Mesothelial cell of epicardium (in vitro differentiated cells): ENCODE data around the gene P4HA1. TPM values are rescaled to one million over a fixed set of nuclear protein-coding genes. Genes with fewer than 3 reads are reported as not detected.
A peak's percentile ranks its signal among the peaks of the same experiment; 100 is the strongest.
"Not testable (repeated sequence)": the region's sequence is repeated elsewhere in the genome, so short reads cannot be mapped to it uniquely, and the experiment has no call there.

Experiments
- DNase-seq, 2 experiments: peaks; one replicate each; pipeline ENCODE4 v3.0.0; 2021; ENCODE audit warnings: low spot score in 2 of 2; ENCODE audit not compliant: unreplicated experiment in 2 of 2
- H3K27ac Mint-ChIP-seq: 2 replicates; pipeline ENCODE4 v1.8.0; 2021; ENCODE audit warnings: mixed read lengths
- H3K27me3 Mint-ChIP-seq: 2 replicates; pipeline ENCODE4 v1.8.0; 2021; ENCODE audit warnings: low read depth, mixed read lengths
- H3K36me3 Mint-ChIP-seq: 2 replicates; pipeline ENCODE4 v1.8.0; 2021; ENCODE audit warnings: mixed read lengths
- H3K4me1 Mint-ChIP-seq: 2 replicates; pipeline ENCODE4 v1.8.0; 2021; ENCODE audit warnings: mixed read lengths
- H3K4me3 Mint-ChIP-seq: 2 replicates; pipeline ENCODE4 v1.8.0; 2021; ENCODE audit warnings: mild to moderate bottlenecking, moderate library complexity, mixed read lengths
- H3K9me3 Mint-ChIP-seq: 2 replicates; pipeline ENCODE4 v1.8.0; 2021; ENCODE audit warnings: mixed read lengths
- CTCF ChIP-seq: fragments of 200-600 bp; sonication (generic); IDR thresholded peaks from one replicate; pipeline ENCODE4 v1.5.0; 2021; ENCODE audit warnings: antibody characterized with exemption; ENCODE audit not compliant: unreplicated experiment
- total RNA-seq: library from RNA; stranded (reverse); gene quantifications from 3 replicates; pipeline ENCODE4 v1.2.1, GENCODE V29; 2021

P4HA1 gene
- total RNA-seq, 1 donor from 2014 or later, result 105 TPM

- TF ChIP-seq CTCF, result no peak
- Mint-ChIP-seq H3K9me3 (no peaks in the 10 kb centered on the region), H3K27me3 (no peaks in the 10 kb centered on the region), H3K4me1 (no peaks in the 10 kb centered on the region), H3K27ac (peak overlapping the region; percentile 24), H3K4me3 (no peak overlapping the region), H3K36me3 (peaks cover 7% of the 10 kb centered on the region)
- DNase-seq, result no peak
Measured at GRCh38 chr10:73117976-73118743, 21.5 kb upstream of the P4HA1 start.

GRCh38 chr10:73116017-73116416, 19.4 kb upstream of the P4HA1 start:
- peaks cover 4% of the 10 kb centered on the region for H3K4me1 Mint-ChIP-seq
- no peak for TF ChIP-seq CTCF
- no peaks in the 10 kb centered on the region for H3K9me3 Mint-ChIP-seq
- no peak for DNase-seq
- H3K4me3 Mint-ChIP-seq, result no peak overlapping the region
- no peak overlapping the region for H3K27ac Mint-ChIP-seq
- peaks cover 7% of the 10 kb centered on the region for H3K36me3 Mint-ChIP-seq
- H3K27me3 Mint-ChIP-seq, result no peaks in the 10 kb centered on the region

- H3K9me3 Mint-ChIP-seq, result peaks cover 3% of the 10 kb centered on the region
- no peak for TF ChIP-seq CTCF
- no peak overlapping the region for H3K4me3 Mint-ChIP-seq
- no peaks in the 10 kb centered on the region for H3K27me3 Mint-ChIP-seq
- peaks cover 13% of the 10 kb centered on the region for H3K36me3 Mint-ChIP-seq
- peaks cover 6% of the 10 kb centered on the region for H3K4me1 Mint-ChIP-seq
- no peak overlapping the region for H3K27ac Mint-ChIP-seq
- no peak for DNase-seq
Measured at GRCh38 chr10:73113551-73113950, 16.9 kb upstream of the P4HA1 start.

- H3K9me3 Mint-ChIP-seq, H3K27me3 Mint-ChIP-seq, DNase-seq, H3K4me1 Mint-ChIP-seq, H3K4me3 Mint-ChIP-seq: not testable (repeated sequence)
- H3K27ac Mint-ChIP-seq, result peak overlapping the region; percentile 97
- H3K36me3 Mint-ChIP-seq, result peaks cover 17% of the 10 kb centered on the region
Measured at GRCh38 chr10:73112032-73112431, 15.4 kb upstream of the P4HA1 start.

GRCh38 chr10:73110345-73110849, 13.7 kb upstream of the P4HA1 start, which contains the start of gene NUDT13:
Gene NUDT13 (plus strand): TSS chr10:73110455. CDS start chr10:73114366, 3,911 bp downstream.
- H3K36me3 Mint-ChIP-seq, result peaks cover 18% of the 10 kb centered on the region
- H3K4me3 Mint-ChIP-seq, result peak within 1 kb of the TSS; percentile 87
- H3K27me3 Mint-ChIP-seq, result no peaks in the 10 kb centered on the region
- H3K27ac Mint-ChIP-seq, result peak within 1 kb of the TSS; percentile 97
- peak in 1 of 2 experiments; percentile 53 for DNase-seq
- H3K4me1 Mint-ChIP-seq, result peaks cover 6% of the 10 kb centered on the region
- H3K9me3 Mint-ChIP-seq, result peaks cover 3% of the 10 kb centered on the region
- TF ChIP-seq CTCF, result no peak

GRCh38 chr10:73109248-73109652, 12.6 kb upstream of the P4HA1 start:
- DNase-seq, H3K9me3 Mint-ChIP-seq, H3K4me3 Mint-ChIP-seq, H3K27me3 Mint-ChIP-seq, H3K27ac Mint-ChIP-seq, H3K4me1 Mint-ChIP-seq: not testable (repeated sequence)
- peaks cover 18% of the 10 kb centered on the region for H3K36me3 Mint-ChIP-seq
